BLaER1 (cell line): Measurements from ENCODE around the gene SIAE.

Experiments
- H3K27ac ChIP-seq: shearing (Covaris generic); formaldehyde crosslinking; 2 replicates; pipeline ENCODE4 v1.8.1; 2022
- H3K27me3 ChIP-seq: shearing (Covaris generic); formaldehyde crosslinking; 2 replicates; pipeline ENCODE4 v1.8.1; 2022
- H3K36me3 ChIP-seq: shearing (Covaris generic); formaldehyde crosslinking; 2 replicates; pipeline ENCODE4 v1.8.1; 2022
- H3K4me1 ChIP-seq: shearing (Covaris generic); formaldehyde crosslinking; 2 replicates; pipeline ENCODE4 v1.8.1; 2022
- H3K4me2 ChIP-seq: shearing (Covaris generic); formaldehyde crosslinking; 2 replicates; pipeline ENCODE4 v1.8.1; 2022
- H3K4me3 ChIP-seq: shearing (Covaris generic); formaldehyde crosslinking; 2 replicates; pipeline ENCODE4 v1.8.1; 2022
- H3K9ac ChIP-seq: shearing (Covaris generic); formaldehyde crosslinking; 2 replicates; pipeline ENCODE4 v1.8.1; 2022
- H3K9me3 ChIP-seq: shearing (Covaris generic); formaldehyde crosslinking; 2 replicates; pipeline ENCODE4 v1.8.1; 2022
- H4K20me1 ChIP-seq: shearing (Covaris generic); formaldehyde crosslinking; 2 replicates; pipeline ENCODE4 v1.8.1; 2022
- Cebpa-rat ChIP-seq: shearing (Covaris generic); IDR thresholded peaks from 2 replicates; pipeline ENCODE4 v1.8.1; 2022

Gene SIAE

GRCh38 chr11:124669193-124669592 lies 4.3 kb downstream of the SIAE start:
- TF ChIP-seq Cebpa-rat: no peak
- H3K4me3 ChIP-seq: no peak overlapping the region
- H3K36me3 ChIP-seq: no peaks in the 10 kb centered on the region
- H3K9ac ChIP-seq: no peak overlapping the region
- peak overlapping the region; percentile 75 for H3K4me2 ChIP-seq
- peaks cover 45% of the 10 kb centered on the region for H3K4me1 ChIP-seq
- no peaks in the 10 kb centered on the region for H4K20me1 ChIP-seq
- no peaks in the 10 kb centered on the region for H3K9me3 ChIP-seq
- H3K27me3 ChIP-seq: no peaks in the 10 kb centered on the region
- no peak overlapping the region for H3K27ac ChIP-seq

- no peak overlapping the region for H3K27ac ChIP-seq
- H3K9me3 ChIP-seq: no peaks in the 10 kb centered on the region
- H3K27me3 ChIP-seq: no peaks in the 10 kb centered on the region
- no peak overlapping the region for H3K4me2 ChIP-seq
- H3K9ac ChIP-seq: no peak overlapping the region
- H4K20me1 ChIP-seq: no peaks in the 10 kb centered on the region
- H3K4me3 ChIP-seq: no peak overlapping the region
- TF ChIP-seq Cebpa-rat: no peak
- peaks cover 35% of the 10 kb centered on the region for H3K4me1 ChIP-seq
- no peaks in the 10 kb centered on the region for H3K36me3 ChIP-seq
These were observed 5.9 kb downstream of the SIAE start for GRCh38 chr11:124667601-124668000.

- no peak overlapping the region for H3K4me2 ChIP-seq
- no peak overlapping the region for H3K9ac ChIP-seq
- no peaks in the 10 kb centered on the region for H3K27me3 ChIP-seq
- H3K27ac ChIP-seq: no peak overlapping the region
- no peaks in the 10 kb centered on the region for H3K9me3 ChIP-seq
- no peaks in the 10 kb centered on the region for H3K4me1 ChIP-seq
- no peak for TF ChIP-seq Cebpa-rat
- H3K36me3 ChIP-seq: no peaks in the 10 kb centered on the region
- H3K4me3 ChIP-seq: no peak overlapping the region
- no peaks in the 10 kb centered on the region for H4K20me1 ChIP-seq
These were observed 9.7 kb downstream of the SIAE start for GRCh38 chr11:124663861-124664260.

- Histone ChIP-seq H3K9ac (no peak overlapping the region), H3K27me3 (no peaks in the 10 kb centered on the region), H3K36me3 (no peaks in the 10 kb centered on the region), H3K9me3 (no peaks in the 10 kb centered on the region), H3K4me3 (no peak overlapping the region), H3K27ac (no peak overlapping the region), H3K4me1 (peaks cover 6% of the 10 kb centered on the region), H3K4me2 (no peak overlapping the region), H4K20me1 (no peaks in the 10 kb centered on the region)
- no peak for TF ChIP-seq Cebpa-rat
These were observed 11.4 kb downstream of the SIAE start for GRCh38 chr11:124662106-124662505.

- H3K4me2 ChIP-seq: no peak overlapping the region
- H3K27me3 ChIP-seq: no peaks in the 10 kb centered on the region
- H3K27ac ChIP-seq: no peak overlapping the region
- no peaks in the 10 kb centered on the region for H3K36me3 ChIP-seq
- H3K4me3 ChIP-seq: no peak overlapping the region
- no peaks in the 10 kb centered on the region for H4K20me1 ChIP-seq
- H3K9me3 ChIP-seq: no peaks in the 10 kb centered on the region
- TF ChIP-seq Cebpa-rat: no peak
- peaks cover 6% of the 10 kb centered on the region for H3K4me1 ChIP-seq
- no peak overlapping the region for H3K9ac ChIP-seq
These were observed 12.0 kb downstream of the SIAE start for GRCh38 chr11:124661553-124661952.

- Histone ChIP-seq H4K20me1 (no peaks in the 10 kb centered on the region), H3K4me1 (peaks cover 6% of the 10 kb centered on the region), H3K27ac (no peak overlapping the region), H3K27me3 (no peaks in the 10 kb centered on the region), H3K9me3 (no peaks in the 10 kb centered on the region), H3K4me3 (no peak overlapping the region), H3K9ac (no peak overlapping the region), H3K36me3 (no peaks in the 10 kb centered on the region), H3K4me2 (no peak overlapping the region)
- no peak for TF ChIP-seq Cebpa-rat
These were observed 14.6 kb downstream of the SIAE start for GRCh38 chr11:124658986-124659385.

- H3K36me3 ChIP-seq: no peaks in the 10 kb centered on the region
- H3K4me1 ChIP-seq: peaks cover 6% of the 10 kb centered on the region
- no peak overlapping the region for H3K4me2 ChIP-seq
- H3K9me3 ChIP-seq: no peaks in the 10 kb centered on the region
- H3K27me3 ChIP-seq: no peaks in the 10 kb centered on the region
- TF ChIP-seq Cebpa-rat: no peak
- H3K4me3 ChIP-seq: no peak overlapping the region
- no peak overlapping the region for H3K27ac ChIP-seq
- no peak overlapping the region for H3K9ac ChIP-seq
- H4K20me1 ChIP-seq: no peaks in the 10 kb centered on the region
These were observed 15.0 kb downstream of the SIAE start for GRCh38 chr11:124658501-124658900.

- no peak for TF ChIP-seq Cebpa-rat
- no peaks in the 10 kb centered on the region for H3K9me3 ChIP-seq
- no peak overlapping the region for H3K27ac ChIP-seq
- no peaks in the 10 kb centered on the region for H3K36me3 ChIP-seq
- peaks cover 6% of the 10 kb centered on the region for H3K4me1 ChIP-seq
- H3K27me3 ChIP-seq: no peaks in the 10 kb centered on the region
- peak overlapping the region; percentile 16; the same call in 1 of the 2 replicates for H3K4me2 ChIP-seq
- no peaks in the 10 kb centered on the region for H4K20me1 ChIP-seq
- no peak overlapping the region for H3K4me3 ChIP-seq
- H3K9ac ChIP-seq: no peak overlapping the region
These were observed 15.6 kb downstream of the SIAE start for GRCh38 chr11:124657904-124658303.

GRCh38 chr11:124656774-124657630 lies 16.5 kb downstream of the SIAE start:
- Histone ChIP-seq H3K9me3 (no peaks in the 10 kb centered on the region), H4K20me1 (no peaks in the 10 kb centered on the region), H3K36me3 (no peaks in the 10 kb centered on the region), H3K9ac (no peak overlapping the region), H3K27me3 (no peaks in the 10 kb centered on the region), H3K27ac (no peak overlapping the region), H3K4me3 (no peak overlapping the region), H3K4me1 (peaks cover 6% of the 10 kb centered on the region), H3K4me2 (no peak overlapping the region)
- no peak for TF ChIP-seq Cebpa-rat

GRCh38 chr11:124648610-124649009 lies 24.9 kb downstream of the SIAE start:
- H3K4me3 ChIP-seq: no peak overlapping the region

More at GRCh38 chr11:124648610-124649009, 24.9 kb downstream of the SIAE start:
- Histone ChIP-seq H3K36me3 (no peaks in the 10 kb centered on the region), H3K27me3 (no peaks in the 10 kb centered on the region), H3K4me1 (peaks cover under 1% of the 10 kb centered on the region; the same call in 1 of the 2 replicates), H3K27ac (no peak overlapping the region), H3K9ac (no peak overlapping the region), H3K9me3 (no peaks in the 10 kb centered on the region), H3K4me2 (no peak overlapping the region), H4K20me1 (no peaks in the 10 kb centered on the region)
- no peak for TF ChIP-seq Cebpa-rat
